Testis (tissue), 3 donors: ENCODE measurements around the gene RAPSN. TPM values are rescaled to one million over a fixed set of nuclear protein-coding genes. Genes with fewer than 3 reads are reported as not detected.

Experiments used
- DNase-seq: peaks from one replicate; pipeline ENCODE4 v3.0.0-alpha.2; 2019
- H3K27ac ChIP-seq, 2 donors: fragments of 200-600 bp; sonication (generic); one replicate each; pipeline ENCODE4 v1.5.1; 2019
- H3K27me3 ChIP-seq: fragments of 200-600 bp; sonication (generic); one replicate; pipeline ENCODE4 v1.5.1; 2019
- H3K36me3 ChIP-seq: fragments of 200-600 bp; sonication (generic); one replicate; pipeline ENCODE4 v1.5.1; 2017; ENCODE audit warnings: low read depth; ENCODE audit errors: missing control alignments
- H3K4me1 ChIP-seq: fragments of 200-600 bp; sonication (generic); one replicate; pipeline ENCODE4 v1.5.1; 2019
- H3K4me3 ChIP-seq, 2 donors: fragments of 200-600 bp; sonication (generic); one replicate each; pipeline ENCODE4 v1.5.1; 2017 to 2019
- H3K9me3 ChIP-seq: fragments of 200-600 bp; sonication (generic); one replicate; pipeline ENCODE4 v1.5.1; 2017
- POLR2A ChIP-seq: fragments of 450-650 bp; IDR thresholded peaks from one replicate; pipeline ENCODE4 v1.6.1; 2017; ENCODE audit warnings: antibody characterized with exemption, mild to moderate bottlenecking, moderate library complexity
- WGBS, 2 donors: methylation state at CpG; one replicate each; pipeline ENCODE4 v1.1.5; 2018; 5-methylcytosine and 5-hydroxymethylcytosine counted together
- intact Hi-C: fragments of 100-400 bp; cut with DNase I; formaldehyde crosslinking; loops from one replicate; pipeline ENCODE4 v1.15.1; 2023; ENCODE audit warnings: low total_unique reads
- polyA plus RNA-seq: library from polyadenylated mRNA; stranded (reverse); fragments of 350-450 nt; fragmentation: Illumina TruSeq; extraction: RNeasy Lipid Tissue Mini Kit (QIAGEN cat#74804); gene quantifications from one replicate; pipeline ENCODE4 v1.2.3, GENCODE V29; 2014; ENCODE audit warnings: low read depth, low replicate concordance; ENCODE audit not compliant: insufficient read depth
- total RNA-seq, 2 donors: library from RNA; depleted of rRNA; stranded (reverse); fragments of >200 nt; gene quantifications; one replicate each; pipeline ENCODE4 v1.2.3, GENCODE V29; 2016
- TF ChIP-seq, protein P1 (sequence below), 3 experiments: fragments of 450-650 bp in 2 of 3; fragments of 200-600 bp in 1 of 3; sonication (generic) in 1 of 3; IDR thresholded peaks; one replicate each; pipeline ENCODE4 v1.5.1; 2016 to 2019; ENCODE audit warnings: antibody characterized with exemption in 3 of 3, mild to moderate bottlenecking in 2 of 3, moderate library complexity in 1 of 3

Gene RAPSN
- total and polyA plus RNA-seq, 3 donors from 2014 or later = 0.19 to 0.65 (median 0.63) TPM

DNA sequence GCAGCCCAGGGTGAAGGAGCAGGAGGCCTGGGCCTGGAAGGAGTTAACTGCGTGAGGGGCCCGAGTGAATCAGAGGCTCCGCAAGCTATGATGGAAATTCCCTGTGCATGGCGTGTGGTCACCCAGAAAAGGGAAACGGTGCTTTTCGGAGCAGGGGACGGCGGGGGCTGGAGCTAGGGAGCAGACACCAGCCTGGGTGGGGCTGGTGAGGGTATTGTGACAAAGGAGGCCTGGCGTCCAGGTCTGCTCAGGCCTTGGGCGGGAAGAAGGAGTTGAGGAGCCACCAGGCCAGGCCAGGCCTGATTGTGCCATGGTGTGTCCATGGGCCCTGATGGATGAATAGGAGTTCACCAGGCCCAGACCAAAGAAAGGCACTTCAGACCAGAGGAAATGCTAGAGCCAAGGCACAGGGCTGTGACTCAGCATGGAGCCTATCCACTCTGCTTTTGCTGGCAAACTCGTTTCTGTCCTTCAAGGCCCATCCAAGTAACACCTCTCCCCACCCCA, 57.8 kb downstream of the RAPSN start:
- H3K4me3 ChIP-seq = no peak overlapping the region
- DNase-seq = no peak
- intact Hi-C loops = no loop called here
- TF ChIP-seq, protein P1, sequence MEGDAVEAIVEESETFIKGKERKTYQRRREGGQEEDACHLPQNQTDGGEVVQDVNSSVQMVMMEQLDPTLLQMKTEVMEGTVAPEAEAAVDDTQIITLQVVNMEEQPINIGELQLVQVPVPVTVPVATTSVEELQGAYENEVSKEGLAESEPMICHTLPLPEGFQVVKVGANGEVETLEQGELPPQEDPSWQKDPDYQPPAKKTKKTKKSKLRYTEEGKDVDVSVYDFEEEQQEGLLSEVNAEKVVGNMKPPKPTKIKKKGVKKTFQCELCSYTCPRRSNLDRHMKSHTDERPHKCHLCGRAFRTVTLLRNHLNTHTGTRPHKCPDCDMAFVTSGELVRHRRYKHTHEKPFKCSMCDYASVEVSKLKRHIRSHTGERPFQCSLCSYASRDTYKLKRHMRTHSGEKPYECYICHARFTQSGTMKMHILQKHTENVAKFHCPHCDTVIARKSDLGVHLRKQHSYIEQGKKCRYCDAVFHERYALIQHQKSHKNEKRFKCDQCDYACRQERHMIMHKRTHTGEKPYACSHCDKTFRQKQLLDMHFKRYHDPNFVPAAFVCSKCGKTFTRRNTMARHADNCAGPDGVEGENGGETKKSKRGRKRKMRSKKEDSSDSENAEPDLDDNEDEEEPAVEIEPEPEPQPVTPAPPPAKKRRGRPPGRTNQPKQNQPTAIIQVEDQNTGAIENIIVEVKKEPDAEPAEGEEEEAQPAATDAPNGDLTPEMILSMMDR (IDR thresholded peaks at IDR 0.05) = no peak
- TF ChIP-seq POLR2A = no peak
- no peaks in the 10 kb centered on the region for H3K36me3 ChIP-seq
- no peaks in the 10 kb centered on the region for H3K4me1 ChIP-seq
- peak overlapping the region in 1 of 2 donors; percentile 41 for H3K27ac ChIP-seq
- H3K9me3 ChIP-seq = no peaks in the 10 kb centered on the region
- no peaks in the 10 kb centered on the region for H3K27me3 ChIP-seq
- 86 to 91% methylated on average over 11 of the region's 11 CpGs for WGBS, 2 donors

- H3K4me3 ChIP-seq = no peak overlapping the region
- no peaks in the 10 kb centered on the region for H3K4me1 ChIP-seq
- no peaks in the 10 kb centered on the region for H3K27me3 ChIP-seq
- no peaks in the 10 kb centered on the region for H3K9me3 ChIP-seq
- WGBS, 2 donors = 97 to 100% methylated on average over 5 to 6 of the region's 6 CpGs
- no peaks in the 10 kb centered on the region for H3K36me3 ChIP-seq
- H3K27ac ChIP-seq = no peak overlapping the region
- intact Hi-C loops = no loop called here
- DNase-seq = no peak
- TF ChIP-seq, protein P1 (IDR thresholded peaks at IDR 0.05) = no peak
- TF ChIP-seq POLR2A = no peak
Observed at GRCh38 chr11:47390422-47390760, 58.5 kb downstream of the RAPSN start.

DNA sequence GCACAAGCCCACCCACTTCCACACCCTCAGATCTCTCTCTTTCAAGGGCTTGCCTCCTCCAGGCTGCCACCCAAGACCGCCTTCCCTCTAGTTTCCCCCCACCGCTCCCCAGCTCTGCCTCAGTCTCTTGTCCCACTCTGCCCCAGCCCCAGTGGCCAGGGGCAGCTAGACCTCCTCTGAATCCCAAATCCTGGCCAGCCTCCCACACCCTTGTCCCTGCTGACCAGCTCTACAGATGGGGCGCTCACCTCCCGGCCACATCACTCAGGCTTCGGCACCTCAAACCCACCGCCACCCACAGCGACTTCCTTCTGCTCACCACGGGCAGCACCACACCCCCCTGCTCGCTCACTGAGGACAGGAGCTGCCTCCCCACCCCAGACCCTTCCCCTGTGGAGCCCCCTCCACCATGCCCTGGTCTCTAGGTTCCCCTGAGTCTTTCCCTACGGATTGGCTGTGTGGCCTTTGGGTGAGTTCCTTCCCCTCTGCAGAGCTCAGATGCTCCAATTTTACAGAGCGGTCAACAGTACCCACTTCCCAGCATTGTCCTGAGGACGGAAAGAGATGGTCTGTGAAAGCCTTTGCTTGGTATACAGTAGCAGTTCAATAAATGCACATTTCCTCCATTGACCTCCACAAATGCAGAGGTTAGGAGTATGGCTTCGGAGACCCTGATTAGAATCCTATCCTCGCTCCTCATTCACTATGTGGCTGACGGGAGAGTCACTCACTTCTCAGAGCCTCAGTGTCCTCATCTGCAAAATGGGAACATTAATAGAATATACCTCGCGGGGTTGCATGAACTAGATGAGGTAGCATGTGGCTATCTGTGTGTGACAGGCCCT, 59.1 kb downstream of the RAPSN start:
- Histone ChIP-seq H3K27ac (no peak overlapping the region), H3K9me3 (no peaks in the 10 kb centered on the region), H3K4me3 (no peak overlapping the region), H3K36me3 (no peaks in the 10 kb centered on the region), H3K27me3 (no peaks in the 10 kb centered on the region), H3K4me1 (no peaks in the 10 kb centered on the region)
- intact Hi-C loops = no loop called here
- 90 to 91% methylated on average over 17 of the region's 17 CpGs for WGBS, 2 donors
- no peak for TF ChIP-seq POLR2A
- TF ChIP-seq, protein P1 (IDR thresholded peaks at IDR 0.05) = no peak
- no peak for DNase-seq

- no peaks in the 10 kb centered on the region for H3K9me3 ChIP-seq
- DNase-seq = no peak
- H3K27ac ChIP-seq = no peak overlapping the region
- no peak overlapping the region for H3K4me3 ChIP-seq
- no peaks in the 10 kb centered on the region for H3K36me3 ChIP-seq
- WGBS, 2 donors = 89 to 91% methylated on average over 24 to 28 of the region's 28 CpGs
- TF ChIP-seq, protein P1 (IDR thresholded peaks at IDR 0.05) = no peak
- intact Hi-C loops = no loop called here
- no peaks in the 10 kb centered on the region for H3K27me3 ChIP-seq
- H3K4me1 ChIP-seq = no peaks in the 10 kb centered on the region
Observed at GRCh38 chr11:47388697-47389576, 60.0 kb downstream of the RAPSN start.
